B cell (primary cell): ENCODE measurements around the gene DPEP2NB. TPM values are rescaled to one million over a fixed set of nuclear protein-coding genes. Genes with fewer than 3 reads are reported as not detected.

ENCODE experiments used
- ATAC-seq: fragments of 200-7000 bp; cut with Tn5 transposase; one replicate; pipeline ENCODE4 v1.10.0; 2021; ENCODE audit warnings: low read depth, mild to moderate bottlenecking, moderate number of reproducible peaks, moderate library complexity
- CTCF ChIA-PET: fragments of 350-600 bp; sonication (Branson Sonifier 250); formaldehyde crosslinking; loops from one replicate; lab custom pipeline; 2021; ENCODE audit warnings: antibody characterized with exemption, inconsistent platforms; lab: Charles Lee
- POLR2A ChIA-PET: fragments of 350-600 bp; sonication (Branson Sonifier 250); formaldehyde crosslinking; loops from one replicate; lab custom pipeline; 2021; ENCODE audit warnings: antibody characterized with exemption; lab: Charles Lee
- DNase-seq: peaks from one replicate; pipeline ENCODE4 v3.0.0; 2013
- H2AFZ ChIP-seq: 2 replicates; pipeline ENCODE4 v1.6.1; 2012; ENCODE audit warnings: mild to moderate bottlenecking, low read depth, low read length; ENCODE audit not compliant: insufficient read depth, poor library complexity, severe bottlenecking
- H3K27ac ChIP-seq, 2 donors: 1 replicate in 1 of 2; 2 replicates in 1 of 2; pipeline ENCODE4 v1.5.1; 2012 to 2013; ENCODE audit warnings: low read length in 2 of 2, mild to moderate bottlenecking in 2 of 2, moderate library complexity in 1 of 2
- H3K27me3 ChIP-seq, 4 experiments: fragments of 200-600 bp in 1 of 4; sonication (generic) in 1 of 4; replicated peaks in 1 of 4; 1 replicate in 2 of 4; 2 replicates in 2 of 4; pipeline versions ENCODE4 v1.6.1 to v1.7.0; 2013 to 2016; ENCODE audit warnings: low read length in 3 of 4, mild to moderate bottlenecking in 2 of 4, mixed read lengths in 1 of 4, moderate library complexity in 1 of 4; ENCODE audit not compliant: insufficient read depth in 4 of 4, control insufficient read depth in 3 of 4; ENCODE audit errors: control extremely low read depth in 1 of 4
- H3K36me3 ChIP-seq, 2 experiments: replicated peaks in 1 of 2; 1 replicate in 1 of 2; 2 replicates in 1 of 2; pipeline versions ENCODE4 v1.6.1 to v1.7.1; 2013; ENCODE audit warnings: low read length in 1 of 2; ENCODE audit not compliant: insufficient read depth in 2 of 2, control insufficient read depth in 1 of 2; ENCODE audit errors: control extremely low read depth in 1 of 2, extremely low read depth in 1 of 2
- H3K4me1 ChIP-seq, 2 donors: fragments of 200-600 bp in 1 of 2; sonication (generic) in 1 of 2; 1 replicate in 1 of 2; 2 replicates in 1 of 2; pipeline versions ENCODE4 v1.5.1 to v1.6.1; 2013 to 2017; ENCODE audit warnings: low read length in 2 of 2; ENCODE audit not compliant: control insufficient read depth in 2 of 2, insufficient read depth in 2 of 2
- H3K4me2 ChIP-seq: replicated peaks from 2 replicates; pipeline ENCODE3; 2012; ENCODE audit warnings: mild to moderate bottlenecking, low read depth, low read length; ENCODE audit not compliant: poor library complexity, severe bottlenecking
- H3K4me3 ChIP-seq, 5 experiments: fragments of 200-600 bp in 1 of 5; sonication (generic) in 1 of 5; 1 replicate in 3 of 5; 2 replicates in 2 of 5; pipeline versions ENCODE4 v1.5.1 to v1.7.0; 2011 to 2016; ENCODE audit warnings: low read length in 4 of 5, mild to moderate bottlenecking in 4 of 5, low read depth in 2 of 5, control low read depth in 1 of 5, moderate library complexity in 1 of 5; ENCODE audit not compliant: insufficient read depth in 1 of 5; ENCODE audit errors: control extremely low read depth in 1 of 5, extremely low read depth in 1 of 5
- H3K79me2 ChIP-seq: fragments of 200-600 bp; sonication (generic); one replicate; pipeline ENCODE4 v1.6.0; 2016; ENCODE audit warnings: low read length; ENCODE audit not compliant: control insufficient read depth, insufficient read depth
- H3K9ac ChIP-seq: fragments of 200-600 bp; sonication (generic); 2 replicates; pipeline ENCODE4 v1.6.1; 2017; ENCODE audit warnings: mild to moderate bottlenecking, low read length, moderate library complexity
- H3K9me3 ChIP-seq, 3 donors: one replicate each; pipeline versions ENCODE4 v1.6.1 to v1.7.1; 2013; ENCODE audit warnings: low read length in 2 of 3; ENCODE audit not compliant: control insufficient read depth in 2 of 3, insufficient read depth in 1 of 3; ENCODE audit errors: control extremely low read depth in 1 of 3
- H4K20me1 ChIP-seq: 2 replicates; pipeline ENCODE4 v1.6.0; 2012; ENCODE audit warnings: mild to moderate bottlenecking, low read length; ENCODE audit not compliant: insufficient read depth, control insufficient read depth, poor library complexity, severe bottlenecking
- H3K27ac Mint-ChIP-seq: one replicate; pipeline ENCODE4 v1.8.0; 2021; ENCODE audit warnings: mixed read lengths
- H3K27me3 Mint-ChIP-seq: one replicate; pipeline ENCODE4 v1.8.0; 2021; ENCODE audit warnings: mixed read lengths
- H3K4me1 Mint-ChIP-seq: one replicate; pipeline ENCODE4 v1.8.0; 2021; ENCODE audit warnings: mixed read lengths
- H3K4me3 Mint-ChIP-seq: one replicate; pipeline ENCODE4 v1.8.0; 2021; ENCODE audit warnings: mixed read lengths
- H3K9me3 Mint-ChIP-seq: one replicate; pipeline ENCODE4 v1.8.0; 2022; ENCODE audit warnings: mixed read lengths; ENCODE audit not compliant: insufficient read depth
- CTCF ChIP-seq: fragments of 200-600 bp; IDR thresholded peaks from one replicate; pipeline ENCODE4 v1.8.0; 2022; ENCODE audit warnings: antibody characterized with exemption, mild to moderate bottlenecking
- EZH2 ChIP-seq: IDR thresholded peaks from 2 replicates; pipeline ENCODE4 v1.6.1; 2012; ENCODE audit warnings: borderline replicate concordance, low read depth, mild to moderate bottlenecking, moderate library complexity, low read length; ENCODE audit not compliant: insufficient read depth, poor library complexity, severe bottlenecking
- WGBS: methylation state at CpG from one replicate; pipeline ENCODE4 v1.1.5; 2013; ENCODE audit warnings: missing lambda C conversion rate; ENCODE audit not compliant: insufficient coverage; 5-methylcytosine and 5-hydroxymethylcytosine counted together
- intact Hi-C: fragments of 100-400 bp; cut with micrococcal nuclease; formaldehyde crosslinking; loops from one replicate; pipeline ENCODE4 v1.10.0; 2022
- polyA minus RNA-seq: library from RNA; depleted of rRNA, polyadenylated mRNA; stranded (reverse); fragments of >200 nt; gene quantifications from 2 replicates; pipeline ENCODE4 v1.2.3, GENCODE V29; 2012
- polyA plus RNA-seq: library from polyadenylated mRNA; depleted of rRNA; stranded (reverse); fragments of >200 nt; gene quantifications from 2 replicates; pipeline ENCODE4 v1.2.3, GENCODE V29; 2012
- total RNA-seq, 2 donors: library from RNA; stranded (reverse); fragments of 120-200 nt in 1 of 2; gene quantifications; 1 replicate in 1 of 2; 2 replicates in 1 of 2; pipeline versions ENCODE4 v1.2.3 to v1.2.4, GENCODE V29; 2013 to 2022

Gene DPEP2NB
- total RNA-seq (not detected in 2 replicates), polyA plus RNA-seq (not detected in 2 replicates), polyA minus RNA-seq (not detected in 2 replicates)
- total RNA-seq (2013), result not detected

DNA sequence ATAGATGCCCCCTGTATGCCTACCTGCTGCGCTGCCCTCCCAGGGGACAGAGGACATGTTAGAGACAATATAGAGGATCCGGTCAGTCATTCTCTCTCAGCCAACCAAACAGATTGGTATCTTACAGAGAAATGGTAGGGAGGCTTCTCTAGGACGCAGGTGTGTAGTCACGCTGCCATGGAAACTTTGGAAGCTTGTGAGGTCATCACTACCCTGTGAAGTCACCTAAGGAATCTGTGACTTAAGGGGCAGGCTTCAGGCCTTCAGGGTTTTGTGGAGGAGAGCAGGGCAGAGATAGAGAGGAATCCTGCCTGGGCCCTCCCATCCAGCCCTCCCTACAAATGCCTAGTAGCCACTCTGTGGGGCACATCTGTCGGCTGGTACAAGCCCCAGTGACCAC lies at the start of gene DPEP2NB:
Gene DPEP2NB (minus strand): TSS at position 231 of the 400 bp plus-strand sequence. CDS start 141 bp downstream, at position 90.
- DNase-seq (no peak), ATAC-seq (no peak)
- H3K4me1 ChIP-seq, result peaks cover 4 to 13% of the 10 kb centered on the region in 2 donors
- no peak within 1 kb of the TSS for H2AFZ ChIP-seq
- peaks cover 3% of the 10 kb centered on the region for H3K79me2 ChIP-seq
- WGBS, result 91% methylated on average over 3 of the region's 5 CpGs
- TF ChIP-seq EZH2, result no peak
- no peak for TF ChIP-seq CTCF
- peak within 1 kb of the TSS; percentile 20 for H3K27ac Mint-ChIP-seq
- no peaks in the 10 kb centered on the region for H3K27me3 ChIP-seq
- intact Hi-C loops, result no loop called here
- CTCF ChIA-PET, result interaction anchor here (0.6 to 2.6 kb wide), 4 partner anchors 8 to 200 kb away, joined by 3 to 8 read pairs (median 4); no protein-coding TSS in a partner anchor
- H3K27ac ChIP-seq, result no peak within 1 kb of the TSS
- H3K9me3 Mint-ChIP-seq, result no peaks in the 10 kb centered on the region
- no peak within 1 kb of the TSS for H3K4me2 ChIP-seq
- H3K4me3 ChIP-seq, result no peak within 1 kb of the TSS
- H3K9me3 ChIP-seq, result no peaks in the 10 kb centered on the region
- H3K4me1 Mint-ChIP-seq, result peaks cover 8% of the 10 kb centered on the region
- H3K36me3 ChIP-seq, result no peaks in the 10 kb centered on the region
- H4K20me1 ChIP-seq, result no peaks in the 10 kb centered on the region
- POLR2A ChIA-PET, result interaction anchor here (1.3 kb wide), 1 partner anchor 10 kb away, joined by 7 read pairs; no protein-coding TSS in a partner anchor
- H3K4me3 Mint-ChIP-seq, result no peak within 1 kb of the TSS
- no peak within 1 kb of the TSS for H3K9ac ChIP-seq
- no peaks in the 10 kb centered on the region for H3K27me3 Mint-ChIP-seq

DNA sequence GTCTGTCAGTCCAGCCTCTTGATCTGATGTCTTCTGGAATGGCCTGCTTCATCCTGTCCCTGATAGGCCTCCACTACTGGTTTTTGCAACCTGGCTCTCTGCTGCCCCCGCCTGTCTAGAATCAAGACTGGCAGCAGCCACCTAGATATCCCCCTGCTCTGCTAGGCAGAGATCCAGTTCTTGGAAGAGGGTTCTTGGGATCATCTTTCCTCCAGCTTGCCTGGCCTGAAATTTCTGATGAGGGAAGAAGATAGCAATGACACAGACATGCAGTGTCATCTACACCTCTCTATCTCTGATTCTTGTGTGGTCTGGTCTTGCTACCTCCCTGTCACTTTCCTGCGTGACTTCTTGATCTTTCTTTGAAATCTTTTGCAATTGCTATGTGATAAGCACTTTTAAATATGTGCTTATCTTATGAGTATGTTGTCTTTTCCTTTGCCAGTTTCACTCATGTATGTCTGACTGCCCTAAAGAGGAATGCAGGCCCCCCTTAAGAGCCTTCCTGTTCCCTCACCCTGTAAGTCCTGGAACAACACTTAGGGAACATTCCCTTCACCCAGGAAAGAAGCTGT lies 49.2 kb upstream of the DPEP2NB start:
- ChIA-PET POLR2A (interaction anchor here (0.7 to 2.0 kb wide), 4 partner anchors 19 to 192 kb away, joined by 3 to 6 read pairs (median 6); partner anchors contain the start of genes DUS2 and EDC4), CTCF (interaction anchor here (0.6 to 14.0 kb wide), 18 partner anchors 10 to 392 kb away, joined by 3 to 242 read pairs (median 6); partner anchors contain the start of genes NFATC3, NRN1L and PSMB10)
- WGBS, result 13% methylated on average over 1 of the region's 2 CpGs
- no peak overlapping the region for H2AFZ ChIP-seq
- H4K20me1 ChIP-seq, result peaks cover 42% of the 10 kb centered on the region
- ATAC-seq (peak; percentile 93), DNase-seq (peak; percentile 74)
- H3K9me3 Mint-ChIP-seq, result no peaks in the 10 kb centered on the region
- H3K4me1 ChIP-seq, result peaks cover 9 to 22% of the 10 kb centered on the region in 2 donors
- no peaks in the 10 kb centered on the region for H3K27me3 Mint-ChIP-seq
- H3K27ac Mint-ChIP-seq, result peak overlapping the region; percentile 33
- no peak overlapping the region for H3K27ac ChIP-seq
- H3K4me3 ChIP-seq, result no peak overlapping the region
- H3K9ac ChIP-seq, result no peak overlapping the region
- H3K27me3 ChIP-seq, result no peaks in the 10 kb centered on the region
- TF ChIP-seq CTCF, result peak; percentile 90
- no peak for TF ChIP-seq EZH2
- H3K9me3 ChIP-seq, result no peaks in the 10 kb centered on the region
- no peak overlapping the region for H3K4me3 Mint-ChIP-seq
- peaks cover 16 to 60% of the 10 kb centered on the region in 2 experiments for H3K36me3 ChIP-seq
- peaks cover 23% of the 10 kb centered on the region for H3K4me1 Mint-ChIP-seq
- H3K79me2 ChIP-seq, result peaks cover 24% of the 10 kb centered on the region
- H3K4me2 ChIP-seq, result peak overlapping the region; percentile 10
- intact Hi-C loops, result loop anchor here (1.0 kb wide), 4 partner anchors 164 to 393 kb away; no protein-coding TSS in a partner anchor
